HEK293 (cell line): ENCODE measurements around the gene NFE2L1.

Experiments used
- AEBP2 ChIP-seq: fragments of 450-650 bp; formaldehyde crosslinking; IDR thresholded peaks from 2 replicates; pipeline ENCODE4 v1.5.1; 2016; ENCODE audit warnings: missing biosample characterization, missing genetic modification characterization, borderline replicate concordance
- CTCF ChIP-seq: fragments of 450-650 bp; formaldehyde crosslinking; IDR thresholded peaks from 2 replicates; pipeline ENCODE4 v1.5.1; 2016; ENCODE audit warnings: missing biosample characterization, missing genetic modification characterization
- FEZF1 ChIP-seq: fragments of 450-650 bp; formaldehyde crosslinking; IDR thresholded peaks from 2 replicates; pipeline ENCODE4 v1.5.1; 2016; ENCODE audit warnings: missing biosample characterization, missing genetic modification characterization
- HOXA7 ChIP-seq: sonication (generic); formaldehyde crosslinking; IDR thresholded peaks from 2 replicates; pipeline ENCODE4 v1.8.1; 2022; ENCODE audit warnings: missing genetic modification reagents, borderline replicate concordance
- HOXC10 ChIP-seq: sonication (generic); formaldehyde crosslinking; IDR thresholded peaks from 2 replicates; pipeline ENCODE4 v1.8.1; 2023; ENCODE audit warnings: mild to moderate bottlenecking, missing genetic modification reagents
- HOXD13 ChIP-seq: sonication (generic); formaldehyde crosslinking; IDR thresholded peaks from 2 replicates; pipeline ENCODE4 v1.8.0; 2022; ENCODE audit warnings: missing genetic modification reagents, borderline replicate concordance
- INSM2 ChIP-seq: fragments of 450-650 bp; formaldehyde crosslinking; IDR thresholded peaks from 2 replicates; pipeline ENCODE4 v1.5.1; 2016; ENCODE audit warnings: missing biosample characterization, missing genetic modification characterization
- OSR2 ChIP-seq: fragments of 450-650 bp; formaldehyde crosslinking; IDR thresholded peaks from 2 replicates; pipeline ENCODE4 v1.5.1; 2016; ENCODE audit warnings: missing biosample characterization, missing genetic modification characterization
- PBX3 ChIP-seq: sonication (generic); formaldehyde crosslinking; IDR thresholded peaks from 2 replicates; pipeline ENCODE4 v1.8.1; 2022; ENCODE audit warnings: mild to moderate bottlenecking, moderate library complexity, missing genetic modification reagents
- REPIN1 ChIP-seq: fragments of 450-650 bp; formaldehyde crosslinking; IDR thresholded peaks from 2 replicates; pipeline ENCODE4 v1.5.1; 2017; ENCODE audit warnings: missing biosample characterization, missing genetic modification characterization, low read depth
- SALL2 ChIP-seq: fragments of 450-650 bp; formaldehyde crosslinking; IDR thresholded peaks from 2 replicates; pipeline ENCODE4 v1.5.0; 2017; ENCODE audit warnings: missing biosample characterization, mild to moderate bottlenecking, missing genetic modification characterization, borderline replicate concordance
- SCRT1 ChIP-seq: fragments of 450-650 bp; formaldehyde crosslinking; IDR thresholded peaks from 2 replicates; pipeline ENCODE4 v1.5.1; 2016; ENCODE audit warnings: missing biosample characterization, missing genetic modification characterization, borderline replicate concordance
- ZBTB1 ChIP-seq: fragments of 450-650 bp; formaldehyde crosslinking; IDR thresholded peaks from 2 replicates; pipeline ENCODE4 v1.5.1; 2016; ENCODE audit warnings: missing biosample characterization, missing genetic modification characterization
- ZBTB20 ChIP-seq: fragments of 450-650 bp; formaldehyde crosslinking; IDR thresholded peaks from 2 replicates; pipeline ENCODE4 v1.5.1; 2016; ENCODE audit warnings: missing biosample characterization, missing genetic modification characterization
- ZBTB49 ChIP-seq: fragments of 450-650 bp; formaldehyde crosslinking; IDR thresholded peaks from 2 replicates; pipeline ENCODE4 v1.5.1; 2016; ENCODE audit warnings: missing biosample characterization, missing genetic modification characterization, low read depth
- ZBTB8A ChIP-seq: fragments of 450-650 bp; formaldehyde crosslinking; IDR thresholded peaks from 2 replicates; pipeline ENCODE4 v1.5.1; 2016; ENCODE audit warnings: missing biosample characterization, missing genetic modification characterization
- ZFHX2 ChIP-seq: fragments of 450-650 bp; formaldehyde crosslinking; conservative IDR thresholded peaks from 2 replicates; pipeline ENCODE4 v1.5.1; 2016; ENCODE audit warnings: missing biosample characterization, missing genetic modification characterization
- ZIC2 ChIP-seq: fragments of 450-650 bp; formaldehyde crosslinking; IDR thresholded peaks from 2 replicates; pipeline ENCODE4 v1.5.1; 2016; ENCODE audit warnings: missing biosample characterization, missing genetic modification characterization
- ZNF112 ChIP-seq: fragments of 450-650 bp; formaldehyde crosslinking; IDR thresholded peaks from 2 replicates; pipeline ENCODE4 v1.5.0; 2017; ENCODE audit warnings: missing biosample characterization, missing genetic modification characterization
- ZNF132 ChIP-seq: fragments of 450-650 bp; formaldehyde crosslinking; IDR thresholded peaks from 2 replicates; pipeline ENCODE4 v1.5.1; 2017; ENCODE audit warnings: missing biosample characterization, missing genetic modification characterization, borderline replicate concordance
- ZNF146 ChIP-seq: fragments of 450-650 bp; formaldehyde crosslinking; IDR thresholded peaks from 2 replicates; pipeline ENCODE4 v1.5.1; 2016; ENCODE audit warnings: missing biosample characterization, missing genetic modification characterization
- ZNF157 ChIP-seq: fragments of 450-650 bp; formaldehyde crosslinking; IDR thresholded peaks from 2 replicates; pipeline ENCODE4 v1.5.1; 2016; ENCODE audit warnings: missing biosample characterization, missing genetic modification characterization
- ZNF2 ChIP-seq: fragments of 450-650 bp; formaldehyde crosslinking; IDR thresholded peaks from 2 replicates; pipeline ENCODE4 v1.5.1; 2016; ENCODE audit warnings: missing biosample characterization, missing genetic modification characterization
- ZNF211 ChIP-seq: fragments of 450-650 bp; formaldehyde crosslinking; IDR thresholded peaks from 2 replicates; pipeline ENCODE4 v1.5.1; 2016; ENCODE audit warnings: low read depth, missing biosample characterization, missing genetic modification characterization
- ZNF324 ChIP-seq: fragments of 450-650 bp; formaldehyde crosslinking; IDR thresholded peaks from 2 replicates; pipeline ENCODE4 v1.5.1; 2016; ENCODE audit warnings: missing biosample characterization, missing genetic modification characterization
- ZNF350 ChIP-seq: fragments of 450-650 bp; formaldehyde crosslinking; IDR thresholded peaks from 2 replicates; pipeline ENCODE4 v1.5.0; 2017; ENCODE audit warnings: missing biosample characterization, mild to moderate bottlenecking, missing genetic modification characterization
- ZNF391 ChIP-seq: fragments of 450-650 bp; formaldehyde crosslinking; IDR thresholded peaks from 2 replicates; pipeline ENCODE4 v1.5.1; 2016; ENCODE audit warnings: low read depth, missing biosample characterization, missing genetic modification characterization, borderline replicate concordance
- ZNF48 ChIP-seq: fragments of 450-650 bp; formaldehyde crosslinking; IDR thresholded peaks from 2 replicates; pipeline ENCODE4 v1.5.1; 2016; ENCODE audit warnings: missing biosample characterization, missing genetic modification characterization
- ZNF530 ChIP-seq: fragments of 450-650 bp; formaldehyde crosslinking; IDR thresholded peaks from 2 replicates; pipeline ENCODE4 v1.5.1; 2016; ENCODE audit warnings: low read depth, missing biosample characterization, missing genetic modification characterization
- ZNF626 ChIP-seq: fragments of 450-650 bp; sonication (Bioruptor Pico); formaldehyde crosslinking; IDR thresholded peaks from 2 replicates; pipeline ENCODE4 v1.5.1; 2018; ENCODE audit warnings: missing biosample characterization, missing genetic modification characterization, inconsistent platforms
- ZNF768 ChIP-seq: fragments of 450-650 bp; formaldehyde crosslinking; IDR thresholded peaks from 2 replicates; pipeline ENCODE4 v1.5.1; 2018; ENCODE audit warnings: missing biosample characterization, mild to moderate bottlenecking, missing genetic modification characterization
- ZNF843 ChIP-seq: fragments of 450-650 bp; formaldehyde crosslinking; IDR thresholded peaks from 2 replicates; pipeline ENCODE4 v1.5.1; 2016; ENCODE audit warnings: missing biosample characterization, missing genetic modification characterization

NFE2L1 gene

DNA sequence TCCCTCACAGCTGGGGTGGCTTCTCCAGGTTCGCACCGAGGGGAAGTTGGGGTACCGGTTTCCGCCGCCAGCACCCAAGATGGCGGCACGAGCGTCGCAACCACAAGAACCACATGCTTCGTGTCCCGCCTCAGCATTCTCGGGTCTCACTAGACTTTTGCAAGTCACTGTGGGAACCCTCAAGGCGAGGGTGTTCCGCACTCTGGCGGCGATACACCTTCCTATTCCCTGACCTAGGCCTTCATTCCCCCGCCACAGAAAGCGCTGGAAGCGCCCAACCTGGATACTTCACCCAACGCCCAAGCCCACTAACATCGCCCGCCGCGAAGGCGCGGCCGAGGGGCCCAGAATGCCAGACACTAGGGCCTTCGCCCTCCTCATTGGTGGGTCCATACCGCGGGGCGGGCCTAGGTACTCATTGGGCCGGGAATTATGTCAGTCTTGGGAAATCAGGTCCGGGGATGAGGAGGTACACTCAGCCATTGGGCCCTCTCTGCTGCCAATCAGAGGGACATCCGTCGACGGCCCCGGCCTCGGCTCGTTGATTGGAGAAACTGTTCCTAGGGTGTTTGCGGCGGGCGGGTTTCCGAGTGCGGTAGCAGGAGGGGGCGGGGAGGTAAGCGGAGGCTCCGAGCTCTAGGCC lies at the start of gene NFE2L1 (continued):
- no peak for TF ChIP-seq ZNF530
- TF ChIP-seq HOXD13 (CRISPR knock-in tag), result 0 out of 2 replicates have a peak, but pooled peaks have one; percentile 21
- TF ChIP-seq ZBTB20 (tag by site-specific recombination), result peak; percentile 93
- TF ChIP-seq HOXC10 (CRISPR knock-in tag), result peak; percentile 66; the same call in 1 of the 2 replicates
- no peak for TF ChIP-seq ZBTB49 (tag by site-specific recombination)
- no peak for TF ChIP-seq HOXA7
- TF ChIP-seq ZFHX2, result 0 out of 2 replicates have a peak, but pooled peaks have one; percentile 51
- peak; percentile 94 for TF ChIP-seq ZNF391
- TF ChIP-seq REPIN1 (tag by site-specific recombination), result peak; percentile 73; the same call in 1 of the 2 replicates
- no peak for TF ChIP-seq FEZF1 (tag by site-specific recombination)
- no peak for TF ChIP-seq ZNF211 (tag by site-specific recombination)
- no peak for TF ChIP-seq ZNF48 (tag by site-specific recombination)
- peak; percentile 81 for TF ChIP-seq INSM2 (tag by site-specific recombination)
- TF ChIP-seq OSR2 (tag by site-specific recombination), result no peak; the same call in 1 of the 2 replicates
- TF ChIP-seq ZNF768 (tag by site-specific recombination), result no peak
- peak; percentile 100 for TF ChIP-seq ZBTB8A (tag by site-specific recombination)
- TF ChIP-seq ZNF626 (tag by site-specific recombination), result no peak
- TF ChIP-seq CTCF (tag by site-specific recombination), result peak; percentile 30; the same call in 1 of the 2 replicates
- no peak for TF ChIP-seq ZNF132 (tag by site-specific recombination)
- no peak for TF ChIP-seq SCRT1
- no peak for TF ChIP-seq ZNF350
- TF ChIP-seq ZIC2, result peak; percentile 26; the same call in 1 of the 2 replicates
- TF ChIP-seq ZNF146 (tag by site-specific recombination), result 0 out of 2 replicates have a peak, but pooled peaks have one; percentile 6
- TF ChIP-seq ZNF157 (tag by site-specific recombination), result no peak
- TF ChIP-seq ZBTB1 (tag by site-specific recombination), result no peak
- peak; percentile 77 for TF ChIP-seq ZNF324 (tag by site-specific recombination)
- TF ChIP-seq ZNF2 (tag by site-specific recombination), result peak; percentile 96
- TF ChIP-seq ZNF843 (tag by site-specific recombination), result peak; percentile 81
- no peak for TF ChIP-seq AEBP2
- no peak for TF ChIP-seq ZNF112 (tag by site-specific recombination)
- TF ChIP-seq SALL2 (tag by site-specific recombination), result no peak
- peak; percentile 99 for TF ChIP-seq PBX3 (CRISPR knock-in tag)
